Skeletal muscle satellite cell (primary cell): ENCODE data around the gene PHF23.

Source experiments
- H3K27me3 ChIP-seq: 2 replicates; pipeline ENCODE4 v1.7.0; 2013; ENCODE audit warnings: low read length; ENCODE audit not compliant: control insufficient read depth, insufficient read depth
- H3K36me3 ChIP-seq: 2 replicates; pipeline ENCODE4 v1.7.0; 2013; ENCODE audit warnings: mild to moderate bottlenecking, control low read depth, low read length; ENCODE audit not compliant: insufficient read depth
- H3K4me1 ChIP-seq: 2 replicates; pipeline ENCODE4 v1.7.0; 2013; ENCODE audit warnings: low read length; ENCODE audit not compliant: control insufficient read depth, insufficient read depth
- H3K4me2 ChIP-seq: 2 replicates; pipeline ENCODE4 v1.7.0; 2013; ENCODE audit warnings: mild to moderate bottlenecking, low read length
- H3K4me3 ChIP-seq: 2 replicates; pipeline ENCODE4 v1.7.0; 2013; ENCODE audit warnings: low read length
- H3K9ac ChIP-seq: 2 replicates; pipeline ENCODE4 v1.7.0; 2013; ENCODE audit warnings: mild to moderate bottlenecking, low read depth, low read length, moderate library complexity
- H3K9me3 ChIP-seq: replicated peaks from 2 replicates; pipeline ENCODE4 v1.7.0; 2013; ENCODE audit warnings: mild to moderate bottlenecking, control low read depth, low read length

PHF23 gene

DNA sequence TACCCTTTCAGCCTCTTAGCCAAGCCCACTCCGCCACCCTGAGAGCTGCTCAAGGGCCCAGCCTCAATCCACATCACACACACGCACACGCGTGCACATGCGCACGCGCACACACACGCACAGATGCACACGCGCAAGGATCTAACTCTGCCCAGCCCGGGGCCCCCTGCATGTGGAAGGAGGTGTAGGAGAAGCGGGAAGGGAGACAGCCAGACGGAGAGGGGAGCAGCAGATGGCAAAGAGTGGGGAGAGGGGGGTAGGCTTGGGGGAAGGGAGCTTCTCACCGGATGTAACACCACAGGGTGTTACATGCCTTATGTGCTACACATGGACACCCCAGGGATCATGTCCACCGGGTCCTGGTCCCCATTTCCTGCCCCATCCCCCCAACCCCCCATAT, 34.9 kb downstream of the PHF23 start:
- Histone ChIP-seq H3K27me3 (no peaks in the 10 kb centered on the region), H3K4me1 (peaks cover 14% of the 10 kb centered on the region), H3K36me3 (peaks cover 20% of the 10 kb centered on the region), H3K4me2 (peak overlapping the region; percentile 76), H3K9ac (peak overlapping the region; percentile 47), H3K4me3 (peak overlapping the region; percentile 62), H3K9me3 (no peaks in the 10 kb centered on the region)

DNA sequence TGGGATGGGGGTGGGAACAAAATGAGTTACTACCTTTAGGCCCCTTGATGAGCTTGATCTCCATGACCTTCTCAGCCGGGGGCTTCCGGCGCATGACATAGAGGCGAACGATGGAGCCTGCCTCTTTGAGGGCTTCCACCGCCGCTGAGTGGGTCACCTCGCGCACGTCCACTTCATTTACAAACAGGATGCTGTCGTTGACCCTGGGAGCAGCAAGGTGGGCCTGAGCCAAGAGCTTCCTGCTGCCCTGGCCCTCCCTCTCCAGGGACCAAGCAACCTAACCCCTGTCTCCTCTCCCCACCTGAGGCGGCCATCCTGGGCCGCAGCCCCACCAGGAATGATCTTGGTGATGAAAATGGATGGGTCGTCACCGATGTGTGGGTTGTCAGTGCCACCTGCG, 35.9 kb downstream of the PHF23 start:
- Histone ChIP-seq H3K36me3 (peaks cover 20% of the 10 kb centered on the region), H3K9me3 (no peaks in the 10 kb centered on the region), H3K4me1 (peaks cover 14% of the 10 kb centered on the region), H3K4me3 (no peak overlapping the region), H3K27me3 (no peaks in the 10 kb centered on the region), H3K9ac (no peak overlapping the region), H3K4me2 (no peak overlapping the region)

GRCh38 chr17:7196651-7197401, 42.4 kb downstream of the PHF23 start:
- H3K4me2 ChIP-seq: no peak overlapping the region
- no peaks in the 10 kb centered on the region for H3K27me3 ChIP-seq
- H3K9ac ChIP-seq: no peak overlapping the region
- H3K9me3 ChIP-seq: no peaks in the 10 kb centered on the region
- H3K36me3 ChIP-seq: peaks cover 42% of the 10 kb centered on the region
- H3K4me1 ChIP-seq: no peaks in the 10 kb centered on the region
- no peak overlapping the region for H3K4me3 ChIP-seq

- Histone ChIP-seq H3K4me1 (no peaks in the 10 kb centered on the region), H3K9me3 (no peaks in the 10 kb centered on the region), H3K27me3 (no peaks in the 10 kb centered on the region), H3K36me3 (peaks cover 45% of the 10 kb centered on the region), H3K4me2 (no peak overlapping the region), H3K4me3 (no peak overlapping the region), H3K9ac (no peak overlapping the region)
Observed at GRCh38 chr17:7195971-7196370, 43.3 kb downstream of the PHF23 start.

- H3K4me2 ChIP-seq: no peak overlapping the region
- no peak overlapping the region for H3K4me3 ChIP-seq
- no peaks in the 10 kb centered on the region for H3K27me3 ChIP-seq
- no peak overlapping the region for H3K9ac ChIP-seq
- H3K36me3 ChIP-seq: peaks cover 39% of the 10 kb centered on the region
- H3K4me1 ChIP-seq: no peaks in the 10 kb centered on the region
- no peaks in the 10 kb centered on the region for H3K9me3 ChIP-seq
Observed at GRCh38 chr17:7192271-7192937, 46.9 kb downstream of the PHF23 start.

- H3K36me3 ChIP-seq: peaks cover 33% of the 10 kb centered on the region
- H3K9ac ChIP-seq: no peak overlapping the region
- no peaks in the 10 kb centered on the region for H3K9me3 ChIP-seq
- H3K27me3 ChIP-seq: no peaks in the 10 kb centered on the region
- no peak overlapping the region for H3K4me3 ChIP-seq
- H3K4me1 ChIP-seq: no peaks in the 10 kb centered on the region
- H3K4me2 ChIP-seq: no peak overlapping the region
Observed at GRCh38 chr17:7191571-7192270, 47.5 kb downstream of the PHF23 start.

DNA sequence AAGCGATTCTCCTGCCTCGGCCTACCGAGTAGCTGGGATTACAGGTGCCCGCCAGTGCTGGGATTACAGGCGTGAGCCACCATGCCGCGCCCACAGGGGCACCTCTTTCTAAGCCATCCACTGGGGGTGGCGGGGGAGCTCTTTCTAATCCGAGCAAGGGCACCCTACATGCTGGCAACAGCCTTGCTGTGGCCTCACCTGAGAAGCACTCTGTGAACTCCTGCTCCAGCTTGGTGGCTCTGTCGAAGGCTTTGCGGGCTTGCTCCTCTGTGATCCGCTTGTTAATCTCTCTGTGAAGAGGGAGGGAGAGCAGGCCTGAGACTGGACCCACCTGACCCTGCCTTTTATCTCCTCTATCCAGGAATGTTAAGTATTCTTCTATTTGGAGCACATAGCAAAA, 48.2 kb downstream of the PHF23 start:
- H3K4me1 ChIP-seq: no peaks in the 10 kb centered on the region
- no peak overlapping the region for H3K4me3 ChIP-seq
- H3K27me3 ChIP-seq: no peaks in the 10 kb centered on the region
- H3K9ac ChIP-seq: no peak overlapping the region
- no peak overlapping the region for H3K4me2 ChIP-seq
- peaks cover 27% of the 10 kb centered on the region for H3K36me3 ChIP-seq
- H3K9me3 ChIP-seq: no peaks in the 10 kb centered on the region

DNA sequence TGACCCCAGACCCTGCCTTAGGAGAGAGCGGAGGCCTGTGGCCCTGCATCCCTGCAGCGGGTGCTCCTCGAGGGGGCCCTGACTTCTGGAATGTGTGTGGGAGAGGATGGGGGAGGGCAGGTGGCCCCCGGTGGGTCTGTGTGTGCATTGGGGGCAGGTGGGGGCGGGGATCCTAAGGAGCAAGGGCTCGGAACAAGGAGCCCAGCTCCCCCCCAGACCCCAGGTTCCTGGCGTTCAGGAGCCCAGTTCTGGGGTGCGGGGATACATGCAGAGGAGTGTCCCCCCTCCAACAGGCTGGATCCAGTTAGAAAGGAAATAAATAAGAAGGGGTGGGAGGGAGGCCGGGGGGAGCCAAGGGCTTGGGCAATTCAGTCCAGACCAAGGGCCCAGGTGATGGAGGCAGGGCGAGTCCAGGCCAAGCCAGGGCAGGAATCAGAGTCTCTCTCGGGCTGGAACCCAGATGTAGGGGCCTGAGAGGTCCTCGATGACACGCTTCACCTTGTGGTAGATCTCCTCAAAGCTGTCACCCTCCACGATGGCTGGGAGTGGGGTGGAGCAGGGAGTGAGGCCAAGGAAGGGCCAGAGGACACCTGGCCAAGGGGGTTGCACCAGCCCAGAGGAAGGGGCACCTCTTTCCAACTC, 48.9 kb downstream of the PHF23 start:
- Histone ChIP-seq H3K9me3 (no peaks in the 10 kb centered on the region), H3K36me3 (peaks cover 21% of the 10 kb centered on the region), H3K4me3 (no peak overlapping the region), H3K27me3 (no peaks in the 10 kb centered on the region), H3K9ac (no peak overlapping the region), H3K4me1 (no peaks in the 10 kb centered on the region), H3K4me2 (no peak overlapping the region)

DNA sequence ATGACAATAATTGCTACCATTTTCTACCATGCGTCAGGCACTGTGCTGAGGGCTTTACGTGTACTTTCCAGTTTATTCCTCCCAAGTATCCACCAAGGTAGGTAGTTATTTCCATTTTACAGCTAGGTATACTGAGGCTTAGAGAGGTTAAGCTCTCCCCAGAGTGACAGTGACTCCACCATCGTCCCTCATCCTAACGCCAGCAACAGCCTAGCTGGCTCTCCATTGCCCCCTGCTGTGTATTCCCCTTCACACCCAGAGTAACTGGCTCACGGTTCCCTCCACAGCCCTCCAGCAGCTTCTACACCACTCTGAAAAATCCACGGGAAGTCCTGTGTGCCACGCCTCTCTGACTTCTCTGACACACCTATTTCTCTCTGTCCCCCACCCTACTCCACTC, 53.0 kb downstream of the PHF23 start:
- H3K9ac ChIP-seq: no peak overlapping the region
- H3K4me3 ChIP-seq: no peak overlapping the region
- H3K4me2 ChIP-seq: no peak overlapping the region
- H3K36me3 ChIP-seq: peaks cover 4% of the 10 kb centered on the region
- no peaks in the 10 kb centered on the region for H3K9me3 ChIP-seq
- H3K4me1 ChIP-seq: no peaks in the 10 kb centered on the region
- no peaks in the 10 kb centered on the region for H3K27me3 ChIP-seq
